HepG2 (cell line): ENCODE measurements around the gene MACROD2. TPM values are rescaled to one million over a fixed set of nuclear protein-coding genes. Genes with fewer than 3 reads are reported as not detected.

Experiments
- ATAC-seq: fragments of 200-7000 bp; cut with Tn5 transposase; 3 replicates; pipeline ENCODE4 v1.9.1; 2020; ENCODE audit warnings: mild to moderate bottlenecking, moderate library complexity
- BruUV-seq: library from RNA; stranded (reverse); fragments of 400-500 nt; replicated peaks from 2 replicates; lab custom pipeline; 2021; lab: Mats Ljungman, UMichigan
- CTCF ChIA-PET: fragments of 300-600 bp; formaldehyde crosslinking; extraction: SDS; loops from one replicate; lab custom pipeline; 2021; ENCODE audit warnings: low total read pairs, inconsistent platforms, low intra/inter-chr PET ratio; lab: Yijun Ruan, JAX
- POLR2A ChIA-PET: fragments of 350-600 bp; sonication (Branson Sonifier 250); formaldehyde crosslinking; loops from one replicate; lab custom pipeline; 2020; ENCODE audit warnings: antibody characterized with exemption, inconsistent platforms; lab: Yijun Ruan, JAX
- DNase-seq: peaks from one replicate; pipeline ENCODE4 v3.0.0-alpha.2; 2015; ENCODE audit warnings: low spot score
- FAIRE-seq: peaks from 3 replicates; lab custom pipeline; 2011; peaks lifted over from hg19 to GRCh38; lab: Jason Lieb, UNC
- H2AFZ ChIP-seq: one replicate; pipeline ENCODE4 v1.6.1; 2011; ENCODE audit warnings: low read length, inconsistent platforms
- H3K27ac ChIP-seq: fragments of 300-600 bp; 3 replicates; pipeline ENCODE4 v1.8.0; 2011; ENCODE audit warnings: mixed run types, mild to moderate bottlenecking, mixed read lengths, low read length, inconsistent platforms; ENCODE audit not compliant: insufficient read depth; ENCODE audit errors: extremely low read length
- H3K27me3 ChIP-seq, 2 experiments: fragments of 200-600 bp in 1 of 2; 2 replicates in 1 of 2; 3 replicates in 1 of 2; pipeline versions ENCODE4 v1.6.0 to v1.8.0; 2011; ENCODE audit warnings: low read length in 2 of 2, mild to moderate bottlenecking in 2 of 2, moderate library complexity in 2 of 2, inconsistent platforms in 1 of 2; ENCODE audit not compliant: insufficient read depth in 2 of 2, control insufficient read depth in 1 of 2
- H3K36me3 ChIP-seq, 2 experiments: fragments of 200-600 bp in 1 of 2; replicated peaks in 1 of 2; 2 replicates in 1 of 2; 3 replicates in 1 of 2; pipeline versions ENCODE4 v1.5.1 to v1.8.0; 2011; ENCODE audit warnings: low read length in 2 of 2, inconsistent platforms in 1 of 2; ENCODE audit not compliant: insufficient read depth in 2 of 2, control insufficient read depth in 1 of 2
- H3K4me1 ChIP-seq: 2 replicates; pipeline ENCODE4 v1.5.1; 2012; ENCODE audit warnings: low read length, inconsistent platforms; ENCODE audit not compliant: insufficient read depth
- H3K4me2 ChIP-seq: 2 replicates; pipeline ENCODE4 v1.6.0; 2011; ENCODE audit warnings: low read depth, low read length, inconsistent platforms
- H3K4me3 ChIP-seq, 3 experiments: fragments of 200-600 bp in 1 of 3; sonication (generic), shearing (Covaris generic) in 1 of 3; replicated peaks in 1 of 3; 2 replicates each; pipeline ENCODE4 v1.5.1; 2011 to 2016; ENCODE audit warnings: low read length in 3 of 3, inconsistent platforms in 2 of 3, low read depth in 2 of 3, mild to moderate bottlenecking in 2 of 3, control low read depth in 1 of 3, mixed read lengths in 1 of 3; ENCODE audit not compliant: insufficient read depth in 1 of 3
- H3K79me2 ChIP-seq: one replicate; pipeline ENCODE4 v1.6.1; 2011; ENCODE audit warnings: low read length, inconsistent platforms; ENCODE audit not compliant: insufficient read depth
- H3K9ac ChIP-seq: 2 replicates; pipeline ENCODE4 v1.6.0; 2011; ENCODE audit warnings: mild to moderate bottlenecking, low read depth, low read length, inconsistent platforms; ENCODE audit not compliant: insufficient read depth
- H3K9me3 ChIP-seq: 2 replicates; pipeline ENCODE4 v1.5.1; 2012; ENCODE audit warnings: mild to moderate bottlenecking, low read length
- H4K20me1 ChIP-seq: 2 replicates; pipeline ENCODE4 v1.6.0; 2011; ENCODE audit warnings: inconsistent platforms, mild to moderate bottlenecking, low read length, moderate library complexity; ENCODE audit not compliant: insufficient read depth
- BRD4 ChIP-seq: sonication (generic); formaldehyde crosslinking; IDR thresholded peaks from 2 replicates; pipeline ENCODE4 v1.4.0; 2020; ENCODE audit warnings: missing genetic modification reagents
- GPBP1L1 ChIP-seq: sonication (generic); formaldehyde crosslinking; IDR thresholded peaks from 2 replicates; pipeline ENCODE4 v1.5.0; 2020; ENCODE audit warnings: mild to moderate bottlenecking, missing genetic modification reagents
- GPN1 ChIP-seq: sonication (generic); formaldehyde crosslinking; IDR thresholded peaks from 2 replicates; pipeline ENCODE4 v1.5.1; 2020; ENCODE audit warnings: missing genetic modification reagents, borderline replicate concordance
- IRF1 ChIP-seq: sonication (generic); formaldehyde crosslinking; IDR thresholded peaks from 2 replicates; pipeline ENCODE4 v1.4.0; 2020; ENCODE audit warnings: low read depth, mild to moderate bottlenecking, missing genetic modification reagents
- MEF2D ChIP-seq: sonication (generic); formaldehyde crosslinking; IDR thresholded peaks from 2 replicates; pipeline ENCODE4 v1.5.1; 2020; ENCODE audit warnings: mild to moderate bottlenecking, missing genetic modification reagents
- NFATC3 ChIP-seq: sonication (generic); formaldehyde crosslinking; IDR thresholded peaks from 2 replicates; pipeline ENCODE4 v1.5.1; 2020; ENCODE audit warnings: mild to moderate bottlenecking, missing genetic modification reagents
- POGK ChIP-seq: sonication (generic); formaldehyde crosslinking; conservative IDR thresholded peaks from 2 replicates; pipeline ENCODE4 v1.8.0; 2022; ENCODE audit warnings: mild to moderate bottlenecking, moderate library complexity, missing genetic modification reagents
- ZBTB38 ChIP-seq: sonication (generic); formaldehyde crosslinking; IDR thresholded peaks from 2 replicates; pipeline ENCODE4 v1.5.1; 2020; ENCODE audit warnings: mild to moderate bottlenecking, missing genetic modification reagents
- ZBTB39 ChIP-seq: sonication (generic); formaldehyde crosslinking; IDR thresholded peaks from 2 replicates; pipeline ENCODE4 v1.5.0; 2020; ENCODE audit warnings: missing genetic modification reagents
- ZNF362 ChIP-seq: sonication (generic); formaldehyde crosslinking; IDR thresholded peaks from 2 replicates; pipeline ENCODE4 v1.4.0; 2020; ENCODE audit warnings: missing genetic modification reagents, mild to moderate bottlenecking, borderline replicate concordance
- ZNF576 ChIP-seq: sonication (generic); formaldehyde crosslinking; IDR thresholded peaks from 2 replicates; pipeline ENCODE4 v1.4.0; 2020; ENCODE audit warnings: mild to moderate bottlenecking, missing genetic modification reagents
- ZNF781 ChIP-seq: sonication (generic); formaldehyde crosslinking; IDR thresholded peaks from 2 replicates; pipeline ENCODE4 v1.5.1; 2020; ENCODE audit warnings: borderline replicate concordance, mild to moderate bottlenecking, missing genetic modification reagents; ENCODE audit errors: not compliant biosample characterization
- in situ Hi-C: cut with HindIII; loops from 2 replicates; pipeline ENCODE4 v1.10.0; 2017; ENCODE audit warnings: low pct_unique_long_range_greater_than_20kb; ENCODE audit not compliant: extremely low pct_ligation_motif_present
- intact Hi-C: fragments of 100-400 bp; cut with micrococcal nuclease; formaldehyde crosslinking; loops from one replicate; pipeline ENCODE4 v1.10.0; 2022; ENCODE audit not compliant: unreplicated experiment
- polyA plus RNA-seq, 8 experiments: library from polyadenylated mRNA; depleted of rRNA in 3 of 8; stranded (reverse) in 7 of 8; unstranded in 1 of 8; fragments of >200 nt; fragmentation: Illumina TruSeq in 4 of 8; extraction: Trizol in 4 of 8; gene quantifications; 2 replicates each; pipeline versions ENCODE4 v1.2.1 to v1.2.3, GENCODE V29; 2011 to 2016; ENCODE audit warnings: low read depth in 4 of 8, missing spikeins in 1 of 8, mixed read lengths in 1 of 8; ENCODE audit not compliant: insufficient read depth in 1 of 8
- total RNA-seq, 5 experiments: library from RNA; depleted of rRNA; stranded (reverse); fragments of >200 nt; fragmentation: Illumina TruSeq; extraction: Trizol; gene quantifications; 2 replicates each; pipeline ENCODE4 v1.2.3, GENCODE V29; 2016; ENCODE audit warnings: low read depth in 1 of 5

MACROD2 gene
- total and polyA plus RNA-seq, 2 of the 13 experiments (the other 11 are each of a cell fraction or from before 2014, with no cell fraction given) = 0.13 to 0.51 TPM

- TF ChIP-seq MEF2D (CRISPR knock-in tag) = no peak
- no peak for TF ChIP-seq NFATC3
- TF ChIP-seq POGK (CRISPR knock-in tag) = no peak
- TF ChIP-seq ZBTB38 = no peak
- no peak for TF ChIP-seq GPN1
- no peak for TF ChIP-seq ZNF362
- no peak for TF ChIP-seq ZNF576
- TF ChIP-seq BRD4 (CRISPR knock-in tag) = no peak
- no peak for TF ChIP-seq ZNF781
Observed at GRCh38 chr20:15205028-15205427, 1209.7 kb downstream of the MACROD2 start (continued).

GRCh38 chr20:15205719-15206118 lies 1210.4 kb downstream of the MACROD2 start:
- Histone ChIP-seq H3K4me2 (no peak overlapping the region), H3K27ac (no peak overlapping the region), H2AFZ (no peak overlapping the region), H4K20me1 (no peaks in the 10 kb centered on the region), H3K4me1 (no peaks in the 10 kb centered on the region), H3K4me3 (no peak overlapping the region), H3K9me3 (peaks cover 31% of the 10 kb centered on the region), H3K79me2 (no peaks in the 10 kb centered on the region), H3K9ac (no peak overlapping the region), H3K27me3 (no peaks in the 10 kb centered on the region), H3K36me3 (no peaks in the 10 kb centered on the region)
- no TSS peak for BruUV-seq
- ATAC-seq (no peak), DNase-seq (no peak), FAIRE-seq (no peak)
- ChIA-PET CTCF (no interaction called here), POLR2A (interaction anchor here (1.2 kb wide), 1 partner anchor 220 kb away, joined by 5 read pairs; no protein-coding TSS in a partner anchor)
- in situ Hi-C loops = no loop called here
- TF ChIP-seq IRF1 (CRISPR knock-in tag) = no peak
- no peak for TF ChIP-seq GPBP1L1
- no peak for TF ChIP-seq ZBTB39
- intact Hi-C loops = no loop called here
